HEK293 (cell line): ENCODE measurements around the gene SLC6A9.
A peak's percentile ranks its signal among the peaks of the same experiment; 100 is the strongest.

Experiments
- CTCF ChIA-PET: fragments of 350-600 bp; formaldehyde crosslinking; extraction: SDS; loops from one replicate; lab custom pipeline; 2021; ENCODE audit warnings: antibody characterized with exemption; lab: Yijun Ruan, JAX
- POLR2A ChIA-PET: fragments of 300-600 bp; formaldehyde crosslinking; extraction: SDS; loops from one replicate; lab custom pipeline; 2020; ENCODE audit warnings: antibody characterized with exemption, inconsistent platforms; lab: Yijun Ruan, JAX
- H3K27ac ChIP-seq: fragments of 200-500 bp; sonication (Bioruptor generic); 2 replicates; pipeline ENCODE4 v1.5.1; 2014; ENCODE audit warnings: low read depth, low read length, control low read depth, inconsistent platforms; ENCODE audit errors: extremely low read depth
- H3K36me3 ChIP-seq, 2 experiments: fragments of 200-500 bp in 1 of 2; sonication (Bioruptor generic) in 1 of 2; 1 replicate in 1 of 2; 2 replicates in 1 of 2; pipeline ENCODE4 v1.5.1; 2014 to 2017; ENCODE audit warnings: inconsistent platforms in 2 of 2, low read length in 2 of 2; ENCODE audit not compliant: control insufficient read depth in 2 of 2, insufficient read depth in 1 of 2
- H3K4me1 ChIP-seq: fragments of 200-500 bp; sonication (Bioruptor generic); 2 replicates; pipeline ENCODE4 v1.5.1; 2014; ENCODE audit warnings: mild to moderate bottlenecking, low read length, inconsistent platforms; ENCODE audit not compliant: control insufficient read depth, insufficient read depth
- H3K4me3 ChIP-seq: 2 replicates; pipeline ENCODE4 v1.5.1; 2011; ENCODE audit warnings: low read depth, mild to moderate bottlenecking, control low read depth, low read length, moderate library complexity
- H3K9me3 ChIP-seq: fragments of 200-500 bp; sonication (Bioruptor generic); 2 replicates; pipeline ENCODE4 v1.5.1; 2014; ENCODE audit warnings: low read depth, low read length, inconsistent platforms; ENCODE audit not compliant: control insufficient read depth, insufficient read depth
- GLIS1 ChIP-seq: fragments of 450-650 bp; formaldehyde crosslinking; IDR thresholded peaks from 2 replicates; pipeline ENCODE4 v1.5.1; 2016; ENCODE audit warnings: missing biosample characterization, missing genetic modification characterization
- PRDM10 ChIP-seq: fragments of 450-650 bp; formaldehyde crosslinking; IDR thresholded peaks from 2 replicates; pipeline ENCODE4 v1.5.1; 2016; ENCODE audit warnings: missing biosample characterization, missing genetic modification characterization
- ZFHX2 ChIP-seq: fragments of 450-650 bp; formaldehyde crosslinking; conservative IDR thresholded peaks from 2 replicates; pipeline ENCODE4 v1.5.1; 2016; ENCODE audit warnings: missing biosample characterization, missing genetic modification characterization
- ZNF121 ChIP-seq: fragments of 450-650 bp; formaldehyde crosslinking; IDR thresholded peaks from 2 replicates; pipeline ENCODE4 v1.5.1; 2016; ENCODE audit warnings: missing biosample characterization, missing genetic modification characterization
- ZNF140 ChIP-seq: fragments of 450-650 bp; formaldehyde crosslinking; IDR thresholded peaks from 2 replicates; pipeline ENCODE4 v1.5.1; 2016; ENCODE audit warnings: missing biosample characterization, missing genetic modification characterization
- ZNF169 ChIP-seq: fragments of 450-650 bp; formaldehyde crosslinking; IDR thresholded peaks from 2 replicates; pipeline ENCODE4 v1.5.1; 2016; ENCODE audit warnings: missing biosample characterization, missing genetic modification characterization
- ZNF19 ChIP-seq: fragments of 450-650 bp; formaldehyde crosslinking; IDR thresholded peaks from 2 replicates; pipeline ENCODE4; 2016; ENCODE audit warnings: missing biosample characterization, missing genetic modification characterization, low read depth
- ZNF2 ChIP-seq: fragments of 450-650 bp; formaldehyde crosslinking; IDR thresholded peaks from 2 replicates; pipeline ENCODE4 v1.5.1; 2016; ENCODE audit warnings: missing biosample characterization, missing genetic modification characterization
- ZNF302 ChIP-seq: fragments of 450-650 bp; formaldehyde crosslinking; IDR thresholded peaks from 2 replicates; pipeline ENCODE4 v1.5.1; 2016; ENCODE audit warnings: missing biosample characterization, missing genetic modification characterization, low read depth
- ZNF341 ChIP-seq: fragments of 450-650 bp; formaldehyde crosslinking; IDR thresholded peaks from 2 replicates; pipeline ENCODE4; 2016; ENCODE audit warnings: low read depth, missing biosample characterization, missing genetic modification characterization
- ZNF398 ChIP-seq: fragments of 450-650 bp; formaldehyde crosslinking; IDR thresholded peaks from 2 replicates; pipeline ENCODE4 v1.5.1; 2017; ENCODE audit warnings: missing biosample characterization, missing genetic modification characterization
- ZNF621 ChIP-seq: fragments of 450-650 bp; formaldehyde crosslinking; IDR thresholded peaks from 2 replicates; pipeline ENCODE4 v1.5.1; 2017; ENCODE audit warnings: missing biosample characterization, missing genetic modification characterization
- ZNF645 ChIP-seq: fragments of 450-650 bp; formaldehyde crosslinking; IDR thresholded peaks from 2 replicates; pipeline ENCODE4; 2016; ENCODE audit warnings: missing biosample characterization, missing genetic modification characterization

Gene SLC6A9

GRCh38 chr1:43994071-43994470 is 37.2 kb downstream of the SLC6A9 start:
- Histone ChIP-seq H3K4me1 (no peaks in the 10 kb centered on the region), H3K36me3 (no peaks in the 10 kb centered on the region; a peak in 1 of 3 replicates), H3K9me3 (no peaks in the 10 kb centered on the region)
- ChIA-PET POLR2A (interaction anchor here (0.6 to 1.5 kb wide), 3 partner anchors 19 to 362 kb away, joined by 4 read pairs; partner anchors contain the start of gene ATP6V0B), CTCF (interaction anchor here (2.1 to 6.5 kb wide), 3 partner anchors 12 to 54 kb away, joined by 12 to 53 read pairs (median 36); no protein-coding TSS in a partner anchor)
- TF ChIP-seq PRDM10 (tag by site-specific recombination) (0 out of 2 replicates have a peak, but pooled peaks have one; percentile 19), ZNF645 (tag by site-specific recombination) (no peak), ZNF2 (tag by site-specific recombination) (no peak), ZNF140 (no peak), ZNF621 (tag by site-specific recombination) (no peak), ZNF302 (tag by site-specific recombination) (no peak), ZFHX2 (no peak)
- TF ChIP-seq, all 188 proteins: peak for 1
- no peak overlapping the region for H3K4me3 ChIP-seq
- no peak overlapping the region for H3K27ac ChIP-seq

DNA sequence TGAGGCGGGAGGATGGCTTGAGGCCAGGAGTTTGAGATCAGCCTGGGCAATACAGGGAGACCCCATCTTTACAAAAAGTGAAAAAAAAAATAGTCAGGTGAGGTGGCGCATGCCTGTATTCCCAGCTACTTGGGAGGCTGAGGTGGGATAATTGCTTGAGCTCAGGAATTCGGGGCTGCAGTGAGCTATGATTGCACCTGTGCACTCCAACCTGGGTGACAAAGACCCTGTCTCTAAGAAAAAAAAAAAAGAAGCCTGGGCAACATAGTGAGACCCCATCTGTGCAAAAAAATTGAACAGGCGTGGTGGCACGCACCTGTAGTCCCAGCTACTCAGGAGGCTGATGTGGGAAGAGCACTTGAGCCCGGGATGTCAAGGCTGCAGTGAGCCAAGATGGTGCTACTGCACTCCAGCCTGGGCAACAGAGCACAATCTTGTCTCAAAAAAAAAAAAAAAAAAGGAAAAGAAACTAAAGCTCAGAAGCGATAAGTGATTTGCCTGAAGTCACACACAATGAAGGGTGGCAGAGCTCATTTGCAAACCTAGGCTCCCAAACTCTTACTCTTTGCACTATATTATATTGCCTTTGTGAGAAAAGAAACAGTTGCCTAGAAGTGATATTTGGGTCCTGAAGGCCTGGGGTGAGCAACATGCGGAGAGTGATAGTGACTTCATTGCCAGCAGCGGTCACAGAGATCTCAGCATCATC is 37.9 kb downstream of the SLC6A9 start:
- Histone ChIP-seq H3K4me1 (no peaks in the 10 kb centered on the region), H3K9me3 (no peaks in the 10 kb centered on the region), H3K36me3 (no peaks in the 10 kb centered on the region; a peak in 1 of 3 replicates), H3K27ac (no peak overlapping the region), H3K4me3 (no peak overlapping the region)
- no peak for TF ChIP-seq ZNF169 (tag by site-specific recombination)
- TF ChIP-seq GLIS1 (tag by site-specific recombination), result no peak
- no peak for TF ChIP-seq ZNF19 (tag by site-specific recombination)
- peak; percentile 93 for TF ChIP-seq ZNF121 (tag by site-specific recombination)
- POLR2A ChIA-PET, result interaction anchor here (0.9 to 1.8 kb wide), 4 partner anchors 17 to 43 kb away, joined by 4 to 15 read pairs (median 4); partner anchors contain the start of genes ATP6V0B and DPH2
- CTCF ChIA-PET, result interaction anchor here (0.6 to 6.5 kb wide), 8 partner anchors 10 to 809 kb away, joined by 3 to 53 read pairs (median 6); no protein-coding TSS in a partner anchor

GRCh38 chr1:43992232-43992995 is 38.8 kb downstream of the SLC6A9 start:
- Histone ChIP-seq H3K36me3 (peaks cover 0 to 7% of the 10 kb centered on the region in 2 experiments; a peak in 2 of 3 replicates), H3K27ac (no peak overlapping the region), H3K4me1 (no peaks in the 10 kb centered on the region), H3K9me3 (no peaks in the 10 kb centered on the region), H3K4me3 (peak overlapping the region; percentile 72)
- POLR2A ChIA-PET, result interaction anchor here (0.5 to 1.8 kb wide), 5 partner anchors 16 to 508 kb away, joined by 3 to 15 read pairs (median 4); partner anchors contain the start of genes ATP6V0B and DPH2
- TF ChIP-seq ZNF398 (tag by site-specific recombination), result peak; percentile 1; the same call in 1 of the 2 replicates
- TF ChIP-seq ZNF341 (tag by site-specific recombination), result no peak
- CTCF ChIA-PET, result interaction anchor here (0.6 to 6.5 kb wide), 9 partner anchors 11 to 340 kb away, joined by 3 to 53 read pairs (median 5); no protein-coding TSS in a partner anchor
